ENCODE measurements around the gene RGS9.

DNA sequence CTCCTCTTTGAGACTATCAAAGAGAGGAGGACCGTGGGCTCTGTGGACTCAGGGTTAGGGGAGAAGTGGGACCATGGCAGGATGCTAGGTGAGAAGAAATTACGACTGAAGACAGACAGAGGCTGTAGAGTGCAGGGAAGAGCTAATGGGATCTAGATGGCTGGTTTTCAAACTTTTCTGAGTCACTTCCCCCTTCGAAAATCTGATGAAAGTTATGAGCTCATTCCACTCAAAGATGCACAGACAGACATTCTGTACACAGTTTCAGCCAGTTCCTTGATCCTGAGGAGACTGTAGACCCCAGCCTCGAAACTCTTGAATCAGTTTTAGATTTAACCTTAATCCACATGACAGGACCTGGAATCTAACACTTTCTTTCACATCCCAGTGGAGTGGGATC is 40.7 kb downstream of the RGS9 start:
- TF ChIP-seq, protein P1, sequence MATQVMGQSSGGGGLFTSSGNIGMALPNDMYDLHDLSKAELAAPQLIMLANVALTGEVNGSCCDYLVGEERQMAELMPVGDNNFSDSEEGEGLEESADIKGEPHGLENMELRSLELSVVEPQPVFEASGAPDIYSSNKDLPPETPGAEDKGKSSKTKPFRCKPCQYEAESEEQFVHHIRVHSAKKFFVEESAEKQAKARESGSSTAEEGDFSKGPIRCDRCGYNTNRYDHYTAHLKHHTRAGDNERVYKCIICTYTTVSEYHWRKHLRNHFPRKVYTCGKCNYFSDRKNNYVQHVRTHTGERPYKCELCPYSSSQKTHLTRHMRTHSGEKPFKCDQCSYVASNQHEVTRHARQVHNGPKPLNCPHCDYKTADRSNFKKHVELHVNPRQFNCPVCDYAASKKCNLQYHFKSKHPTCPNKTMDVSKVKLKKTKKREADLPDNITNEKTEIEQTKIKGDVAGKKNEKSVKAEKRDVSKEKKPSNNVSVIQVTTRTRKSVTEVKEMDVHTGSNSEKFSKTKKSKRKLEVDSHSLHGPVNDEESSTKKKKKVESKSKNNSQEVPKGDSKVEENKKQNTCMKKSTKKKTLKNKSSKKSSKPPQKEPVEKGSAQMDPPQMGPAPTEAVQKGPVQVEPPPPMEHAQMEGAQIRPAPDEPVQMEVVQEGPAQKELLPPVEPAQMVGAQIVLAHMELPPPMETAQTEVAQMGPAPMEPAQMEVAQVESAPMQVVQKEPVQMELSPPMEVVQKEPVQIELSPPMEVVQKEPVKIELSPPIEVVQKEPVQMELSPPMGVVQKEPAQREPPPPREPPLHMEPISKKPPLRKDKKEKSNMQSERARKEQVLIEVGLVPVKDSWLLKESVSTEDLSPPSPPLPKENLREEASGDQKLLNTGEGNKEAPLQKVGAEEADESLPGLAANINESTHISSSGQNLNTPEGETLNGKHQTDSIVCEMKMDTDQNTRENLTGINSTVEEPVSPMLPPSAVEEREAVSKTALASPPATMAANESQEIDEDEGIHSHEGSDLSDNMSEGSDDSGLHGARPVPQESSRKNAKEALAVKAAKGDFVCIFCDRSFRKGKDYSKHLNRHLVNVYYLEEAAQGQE (IDR thresholded peaks at IDR 0.05): no peak
- TF ChIP-seq, protein P2, sequence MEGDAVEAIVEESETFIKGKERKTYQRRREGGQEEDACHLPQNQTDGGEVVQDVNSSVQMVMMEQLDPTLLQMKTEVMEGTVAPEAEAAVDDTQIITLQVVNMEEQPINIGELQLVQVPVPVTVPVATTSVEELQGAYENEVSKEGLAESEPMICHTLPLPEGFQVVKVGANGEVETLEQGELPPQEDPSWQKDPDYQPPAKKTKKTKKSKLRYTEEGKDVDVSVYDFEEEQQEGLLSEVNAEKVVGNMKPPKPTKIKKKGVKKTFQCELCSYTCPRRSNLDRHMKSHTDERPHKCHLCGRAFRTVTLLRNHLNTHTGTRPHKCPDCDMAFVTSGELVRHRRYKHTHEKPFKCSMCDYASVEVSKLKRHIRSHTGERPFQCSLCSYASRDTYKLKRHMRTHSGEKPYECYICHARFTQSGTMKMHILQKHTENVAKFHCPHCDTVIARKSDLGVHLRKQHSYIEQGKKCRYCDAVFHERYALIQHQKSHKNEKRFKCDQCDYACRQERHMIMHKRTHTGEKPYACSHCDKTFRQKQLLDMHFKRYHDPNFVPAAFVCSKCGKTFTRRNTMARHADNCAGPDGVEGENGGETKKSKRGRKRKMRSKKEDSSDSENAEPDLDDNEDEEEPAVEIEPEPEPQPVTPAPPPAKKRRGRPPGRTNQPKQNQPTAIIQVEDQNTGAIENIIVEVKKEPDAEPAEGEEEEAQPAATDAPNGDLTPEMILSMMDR (IDR thresholded peaks at IDR 0.05; ENCODE audit: low read depth, low read length, missing input control): no peak
- TF ChIP-seq JUND (IDR thresholded peaks at IDR 0.05): no peak
- TF ChIP-seq RXRA (IDR thresholded peaks at IDR 0.05): no peak
- TF ChIP-seq YY1 (IDR thresholded peaks at IDR 0.05): no peak
- TF ChIP-seq, protein P3, sequence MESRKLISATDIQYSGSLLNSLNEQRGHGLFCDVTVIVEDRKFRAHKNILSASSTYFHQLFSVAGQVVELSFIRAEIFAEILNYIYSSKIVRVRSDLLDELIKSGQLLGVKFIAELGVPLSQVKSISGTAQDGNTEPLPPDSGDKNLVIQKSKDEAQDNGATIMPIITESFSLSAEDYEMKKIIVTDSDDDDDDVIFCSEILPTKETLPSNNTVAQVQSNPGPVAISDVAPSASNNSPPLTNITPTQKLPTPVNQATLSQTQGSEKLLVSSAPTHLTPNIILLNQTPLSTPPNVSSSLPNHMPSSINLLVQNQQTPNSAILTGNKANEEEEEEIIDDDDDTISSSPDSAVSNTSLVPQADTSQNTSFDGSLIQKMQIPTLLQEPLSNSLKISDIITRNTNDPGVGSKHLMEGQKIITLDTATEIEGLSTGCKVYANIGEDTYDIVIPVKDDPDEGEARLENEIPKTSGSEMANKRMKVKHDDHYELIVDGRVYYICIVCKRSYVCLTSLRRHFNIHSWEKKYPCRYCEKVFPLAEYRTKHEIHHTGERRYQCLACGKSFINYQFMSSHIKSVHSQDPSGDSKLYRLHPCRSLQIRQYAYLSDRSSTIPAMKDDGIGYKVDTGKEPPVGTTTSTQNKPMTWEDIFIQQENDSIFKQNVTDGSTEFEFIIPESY (IDR thresholded peaks at IDR 0.05): no peak
- TF ChIP-seq, protein P4, sequence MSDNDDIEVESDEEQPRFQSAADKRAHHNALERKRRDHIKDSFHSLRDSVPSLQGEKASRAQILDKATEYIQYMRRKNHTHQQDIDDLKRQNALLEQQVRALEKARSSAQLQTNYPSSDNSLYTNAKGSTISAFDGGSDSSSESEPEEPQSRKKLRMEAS (IDR thresholded peaks at IDR 0.05): no peak
- TF ChIP-seq TAF1 (conservative IDR thresholded peaks at IDR 0.05): no peak
- TF ChIP-seq GABPA (IDR thresholded peaks at IDR 0.05 in 1 of 2, conservative IDR thresholded peaks at IDR 0.05 in 1 of 2): no peak
- TF ChIP-seq RAD21 (IDR thresholded peaks at IDR 0.05): no peak

All from liver (tissue), 3 donors.